Activated T-cell treated with anti-CD3 and anti-CD28 coated beads, Interleukin-2, amount 50 U/mL, for 24 hours (primary cell): ENCODE results near the gene KLF1.

Experiments used
- DNase-seq: peaks from one replicate; pipeline ENCODE4 v3.0.0-alpha.2; 2020
- H3K27ac Mint-ChIP-seq: 2 replicates; pipeline ENCODE4 v1.8.0; 2020; ENCODE audit warnings: mild to moderate bottlenecking, mixed read lengths
- H3K27me3 Mint-ChIP-seq: 2 replicates; pipeline ENCODE4 v1.8.0; 2020; ENCODE audit warnings: mixed read lengths
- H3K36me3 Mint-ChIP-seq: 2 replicates; pipeline ENCODE4 v1.8.0; 2020; ENCODE audit warnings: low read depth, mixed read lengths
- H3K4me1 Mint-ChIP-seq: 2 replicates; pipeline ENCODE4 v1.8.0; 2020; ENCODE audit warnings: low read depth, mixed read lengths
- H3K4me3 Mint-ChIP-seq: 2 replicates; pipeline ENCODE4 v1.8.0; 2020; ENCODE audit warnings: mild to moderate bottlenecking, moderate library complexity, mixed read lengths
- H3K9me3 Mint-ChIP-seq: 2 replicates; pipeline ENCODE4 v1.8.0; 2020; ENCODE audit warnings: mixed read lengths

Gene KLF1

DNA sequence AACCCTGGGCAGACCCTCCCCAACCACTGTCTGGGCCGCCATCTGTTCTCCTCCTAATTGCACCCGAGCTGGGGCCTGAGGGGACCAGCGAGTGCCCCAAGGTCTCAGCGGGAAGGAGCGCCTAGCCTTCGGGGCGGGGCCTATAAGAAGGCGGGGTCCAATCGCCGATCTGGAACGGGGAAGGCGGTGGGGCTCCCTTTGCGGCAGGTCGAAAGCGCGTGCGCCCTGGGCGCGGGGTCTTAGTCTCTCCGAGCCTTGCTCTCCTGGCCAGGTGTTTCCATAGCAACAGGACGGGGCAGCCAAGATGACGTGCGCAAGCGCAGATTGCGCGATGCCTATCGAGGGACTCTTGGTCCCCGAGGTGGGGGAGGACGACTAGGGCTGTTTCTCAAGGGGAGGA, 45.9 kb downstream of the KLF1 start:
- peak overlapping the region; percentile 17 for H3K4me3 Mint-ChIP-seq
- H3K36me3 Mint-ChIP-seq = no peaks in the 10 kb centered on the region
- H3K4me1 Mint-ChIP-seq = peaks cover 37% of the 10 kb centered on the region
- no peak overlapping the region for H3K27ac Mint-ChIP-seq
- DNase-seq = peak; percentile 44
- no peaks in the 10 kb centered on the region for H3K9me3 Mint-ChIP-seq
- peaks cover 82% of the 10 kb centered on the region for H3K27me3 Mint-ChIP-seq

DNA sequence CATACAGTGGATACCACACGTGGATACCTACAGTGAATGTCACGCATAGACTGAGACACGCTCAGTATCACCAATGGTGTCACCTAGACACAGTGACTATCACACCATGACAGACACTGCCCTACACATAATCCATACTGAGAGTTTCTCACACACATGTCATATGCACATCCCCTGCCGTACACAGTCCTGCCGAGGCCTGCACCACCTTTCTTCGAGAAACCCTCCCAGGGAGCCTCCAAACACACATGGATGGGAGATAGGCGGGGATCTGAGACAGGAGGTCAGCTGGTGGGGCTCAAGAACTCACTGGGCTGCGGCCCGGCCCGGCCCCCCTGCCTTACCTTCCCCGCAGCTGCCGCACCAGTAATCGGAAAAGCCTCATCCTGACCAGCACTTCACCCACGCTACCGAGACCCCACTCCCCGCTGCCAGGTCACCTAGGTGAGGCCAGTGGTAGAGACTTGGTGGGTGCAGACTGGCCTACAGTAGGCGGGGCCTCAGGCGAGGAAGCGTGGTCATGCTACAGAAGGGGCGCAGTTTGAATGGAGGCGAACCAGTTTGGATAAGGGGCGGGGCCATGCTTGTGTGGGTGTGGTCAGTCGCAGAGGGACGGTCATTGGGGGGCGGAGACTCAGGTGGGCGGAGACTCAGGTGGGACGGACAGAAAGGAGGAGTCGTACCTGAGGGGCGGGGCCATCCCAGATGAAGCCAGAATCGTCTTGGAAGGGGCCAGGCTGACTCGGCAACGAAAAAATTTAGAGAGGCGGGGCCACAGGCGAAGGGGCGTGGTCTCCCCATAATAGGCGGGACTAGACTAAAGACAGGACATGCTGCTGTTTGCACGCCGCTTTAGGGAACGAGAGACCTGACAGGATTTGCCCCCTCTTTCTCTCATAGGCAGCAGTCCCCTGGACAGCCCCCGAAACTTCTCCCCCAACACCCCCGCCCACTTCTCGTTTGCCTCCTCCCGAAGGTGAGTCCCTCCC, 46.6 kb downstream of the KLF1 start:
- Mint-ChIP-seq H3K4me3 (peak overlapping the region; percentile 17), H3K9me3 (no peaks in the 10 kb centered on the region), H3K4me1 (peaks cover 37% of the 10 kb centered on the region), H3K27me3 (peaks cover 88% of the 10 kb centered on the region), H3K36me3 (no peaks in the 10 kb centered on the region), H3K27ac (no peak overlapping the region)
- peak; percentile 61 for DNase-seq

DNA sequence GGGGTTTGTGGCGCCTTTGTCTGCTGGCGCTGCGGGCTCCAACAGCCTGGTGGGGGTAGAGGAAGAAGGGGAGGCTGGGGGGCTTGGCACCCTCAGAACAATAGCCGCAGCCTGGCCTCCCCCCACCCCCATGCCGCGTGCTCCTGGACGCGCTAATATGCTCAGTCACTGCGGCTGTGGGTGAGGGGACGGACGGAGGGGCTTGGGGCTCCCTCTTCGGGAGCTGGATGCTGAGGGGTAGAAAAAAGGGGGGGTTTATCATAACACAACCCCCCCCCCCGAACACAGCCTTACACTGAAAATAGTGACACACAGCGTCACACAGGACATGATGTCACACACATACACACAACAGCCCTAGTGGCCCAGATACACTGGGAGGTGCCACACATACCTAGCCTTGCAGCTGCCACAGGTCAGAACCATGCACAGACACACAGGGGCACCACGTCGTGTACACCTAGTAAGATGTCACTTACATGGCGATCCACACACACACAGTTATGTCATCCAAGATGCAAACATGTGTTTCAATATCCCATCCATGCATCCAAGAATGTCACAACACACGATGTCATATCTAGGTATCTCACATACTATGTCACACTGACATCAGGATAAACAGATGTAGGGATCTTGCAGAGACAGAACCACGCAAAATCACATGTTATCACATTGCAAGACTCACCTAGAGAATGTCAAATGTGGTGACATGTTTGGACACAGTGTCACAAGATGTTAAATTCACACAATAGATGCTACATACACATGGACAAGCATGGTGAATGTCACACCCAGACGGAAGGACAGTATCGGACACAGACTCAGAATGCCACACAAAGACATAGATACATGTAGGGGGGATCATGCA, 47.9 kb downstream of the KLF1 start:
- peak overlapping the region; percentile 42 for H3K4me3 Mint-ChIP-seq
- no peaks in the 10 kb centered on the region for H3K9me3 Mint-ChIP-seq
- no peak overlapping the region for H3K27ac Mint-ChIP-seq
- H3K27me3 Mint-ChIP-seq = peaks cover 93% of the 10 kb centered on the region
- peaks cover 42% of the 10 kb centered on the region for H3K4me1 Mint-ChIP-seq
- DNase-seq = no peak
- H3K36me3 Mint-ChIP-seq = no peaks in the 10 kb centered on the region

DNA sequence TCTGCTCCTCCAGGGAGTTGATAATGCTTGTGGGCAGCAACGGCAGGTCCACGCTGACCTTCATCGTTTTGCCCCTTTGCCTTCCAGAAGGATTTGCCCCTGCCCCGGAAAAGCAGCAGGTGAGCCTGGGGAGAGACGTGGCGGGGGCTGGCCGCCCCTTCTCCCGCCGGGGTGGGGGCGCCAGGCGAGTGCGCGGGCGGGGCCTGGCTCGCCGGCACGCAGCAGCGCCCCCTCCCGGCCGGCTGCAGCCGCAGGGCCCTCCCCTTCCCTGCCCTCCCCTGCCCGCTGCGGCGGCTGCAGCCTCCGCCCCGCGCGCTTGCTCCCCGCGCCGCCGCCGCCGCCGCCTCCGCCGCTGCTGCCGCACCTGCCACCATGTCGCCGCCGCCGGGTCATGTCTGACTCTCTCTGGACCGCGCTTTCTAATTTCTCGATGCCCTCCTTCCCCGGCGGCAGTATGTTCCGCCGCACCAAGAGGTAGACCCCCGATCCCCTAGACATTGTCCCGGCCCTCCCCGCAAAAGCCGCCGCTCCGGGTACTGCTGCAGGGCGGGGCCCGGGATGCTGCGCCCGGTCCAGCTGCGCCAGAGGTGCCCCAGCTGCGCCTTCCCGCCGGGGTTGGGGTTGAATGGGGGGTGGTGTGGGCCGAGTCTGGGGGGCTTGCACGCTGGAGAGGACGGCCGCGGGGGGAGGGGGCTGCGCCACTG, 48.7 kb downstream of the KLF1 start, which contains the start of gene MAST1:
Gene MAST1, plus strand, starts transcription at position 334 of the 704 bp plus-strand sequence. Its CDS starts 58 bp downstream, at position 392.
- Mint-ChIP-seq H3K36me3 (no peaks in the 10 kb centered on the region), H3K4me3 (peak within 1 kb of the TSS; percentile 68), H3K4me1 (peaks cover 43% of the 10 kb centered on the region), H3K27ac (no peak within 1 kb of the TSS), H3K9me3 (no peaks in the 10 kb centered on the region), H3K27me3 (peaks cover 88% of the 10 kb centered on the region)
- peak; percentile 70 for DNase-seq

DNA sequence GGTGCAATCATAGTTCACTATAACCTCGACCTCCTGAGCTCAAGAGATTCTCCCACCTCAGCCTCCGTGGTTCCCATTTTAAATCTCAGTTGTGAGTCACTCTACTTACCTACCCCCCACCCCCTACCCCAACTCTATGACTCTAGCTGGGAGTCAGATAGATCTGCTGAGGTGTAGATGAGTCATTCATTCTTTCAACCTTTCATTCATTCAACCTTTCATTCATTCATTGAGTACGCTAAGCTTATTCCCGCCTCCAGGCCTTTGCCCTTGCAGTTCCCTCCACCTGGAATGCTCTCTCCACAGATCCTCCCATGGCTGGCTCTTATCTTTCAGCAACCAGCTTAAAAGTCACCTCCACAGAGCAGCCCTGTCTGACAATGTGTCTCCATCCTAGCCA, 49.8 kb downstream of the KLF1 start:
- Mint-ChIP-seq H3K4me1 (peaks cover 50% of the 10 kb centered on the region), H3K27me3 (peaks cover 88% of the 10 kb centered on the region), H3K36me3 (no peaks in the 10 kb centered on the region), H3K27ac (no peak overlapping the region), H3K4me3 (no peak overlapping the region), H3K9me3 (no peaks in the 10 kb centered on the region)
- no peak for DNase-seq

DNA sequence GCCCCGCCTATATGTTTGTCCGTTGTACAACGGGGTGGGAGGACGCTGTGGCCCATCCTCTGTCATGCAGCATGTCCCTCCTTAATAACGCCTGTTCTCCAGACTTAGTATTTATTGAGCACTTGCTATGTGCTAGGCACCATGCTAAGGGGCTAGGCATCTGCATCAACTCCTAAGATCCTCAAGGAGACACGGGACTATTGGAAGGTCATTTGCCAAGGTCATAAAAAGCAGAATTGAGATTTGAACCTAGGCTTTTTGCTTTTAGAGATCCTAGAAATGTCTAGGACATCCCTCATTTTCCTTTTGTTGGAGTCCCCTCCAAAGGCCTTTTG, 50.5 kb downstream of the KLF1 start:
- H3K4me3 Mint-ChIP-seq = no peak overlapping the region
- H3K27ac Mint-ChIP-seq = no peak overlapping the region
- peaks cover 46% of the 10 kb centered on the region for H3K4me1 Mint-ChIP-seq
- H3K36me3 Mint-ChIP-seq = no peaks in the 10 kb centered on the region
- no peak for DNase-seq
- no peaks in the 10 kb centered on the region for H3K9me3 Mint-ChIP-seq
- peaks cover 89% of the 10 kb centered on the region for H3K27me3 Mint-ChIP-seq

DNA sequence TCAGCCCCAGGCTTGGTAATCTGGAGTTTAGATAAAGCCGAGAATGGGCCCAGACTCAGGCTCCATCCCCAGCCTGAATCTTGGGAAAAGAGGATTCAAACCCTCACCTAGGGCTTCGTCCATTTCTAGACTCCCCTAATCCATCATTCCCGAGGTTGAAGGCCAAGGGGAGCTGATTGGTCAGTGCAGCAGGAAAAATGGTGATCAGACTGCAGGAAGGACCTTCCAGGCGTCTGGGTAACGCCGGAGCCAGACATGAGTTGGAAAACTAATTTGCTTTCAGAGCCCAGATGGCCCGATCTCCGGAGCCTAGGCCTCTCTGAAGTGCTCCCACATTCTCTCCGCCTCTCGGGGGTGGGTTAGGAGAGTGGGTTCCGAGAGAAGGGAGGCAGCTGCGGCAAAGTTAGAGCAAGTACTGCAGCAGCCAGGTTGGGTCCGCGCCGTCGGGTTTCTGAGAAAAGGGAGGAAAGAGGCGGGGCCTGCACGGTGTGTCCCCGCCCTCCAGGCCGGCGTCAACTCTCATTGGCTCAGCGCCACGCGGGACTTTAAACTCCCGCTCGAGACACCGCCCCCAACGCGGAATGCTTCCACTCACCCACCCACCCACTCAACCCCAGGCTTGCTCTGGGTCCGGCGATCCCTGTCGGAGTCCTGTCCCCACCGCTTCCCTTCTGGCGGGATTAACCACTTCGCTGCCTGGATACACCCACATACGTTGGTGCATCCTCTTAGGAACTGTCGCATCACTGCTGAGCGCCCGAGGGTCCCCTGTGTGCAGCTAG, 51.8 kb downstream of the KLF1 start:
- peaks cover 35% of the 10 kb centered on the region for H3K4me1 Mint-ChIP-seq
- H3K27ac Mint-ChIP-seq = no peak overlapping the region
- no peaks in the 10 kb centered on the region for H3K36me3 Mint-ChIP-seq
- peak; percentile 53 for DNase-seq
- no peaks in the 10 kb centered on the region for H3K9me3 Mint-ChIP-seq
- H3K27me3 Mint-ChIP-seq = peaks cover 89% of the 10 kb centered on the region
- no peak overlapping the region for H3K4me3 Mint-ChIP-seq

DNA sequence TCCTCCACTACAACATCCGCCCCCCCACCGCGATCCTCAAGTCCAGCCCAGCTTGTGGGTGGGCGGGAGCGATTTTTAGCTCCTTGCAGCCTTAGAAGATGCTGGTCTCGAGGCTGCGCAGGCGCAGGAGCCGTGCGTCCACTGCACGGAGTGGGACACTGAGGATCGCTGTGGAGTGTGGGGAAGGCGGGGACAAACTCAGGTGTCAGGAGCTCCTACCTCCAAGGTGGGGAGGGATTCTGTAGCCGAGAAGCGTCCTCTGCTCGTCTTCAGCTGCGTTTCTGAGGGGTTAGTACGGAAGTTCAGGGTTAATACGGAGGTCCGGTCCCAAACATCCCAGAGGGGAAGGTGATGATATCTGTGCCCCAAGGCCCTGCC, 52.4 kb downstream of the KLF1 start, which contains the start of gene RTBDN:
Gene RTBDN, minus strand, starts transcription at position 14 of the 378 bp plus-strand sequence. CDS start 4,600 bp downstream, outside the sequence.
- peaks cover 34% of the 10 kb centered on the region for H3K4me1 Mint-ChIP-seq
- no peaks in the 10 kb centered on the region for H3K9me3 Mint-ChIP-seq
- peaks cover 89% of the 10 kb centered on the region for H3K27me3 Mint-ChIP-seq
- no peaks in the 10 kb centered on the region for H3K36me3 Mint-ChIP-seq
- no peak within 1 kb of the TSS for H3K4me3 Mint-ChIP-seq
- H3K27ac Mint-ChIP-seq = no peak within 1 kb of the TSS
- no peak for DNase-seq
